SK-N-SH treated with all-trans-retinoic acid at 6 μM for 48 hours (cell line): ENCODE data around the gene CHRM4.

Experiments used
- CSDC2 ChIP-seq: fragments of 250-450 bp; sonication (Bioruptor Pico); IDR thresholded peaks from 2 replicates; pipeline ENCODE4 v1.5.0; 2020; ENCODE audit warnings: mild to moderate bottlenecking, moderate library complexity
- GLIS3 ChIP-seq: fragments of 250-450 bp; sonication (Bioruptor Pico); IDR thresholded peaks from 2 replicates; pipeline ENCODE4 v1.5.0; 2020; ENCODE audit warnings: mild to moderate bottlenecking, moderate library complexity
- PPARA ChIP-seq: fragments of 250-450 bp; sonication (Bioruptor Pico); IDR thresholded peaks from 2 replicates; pipeline ENCODE4 v1.5.0; 2020; ENCODE audit warnings: mild to moderate bottlenecking, borderline replicate concordance
- ZC3H10 ChIP-seq: fragments of 250-450 bp; sonication (Bioruptor Pico); IDR thresholded peaks from 2 replicates; pipeline ENCODE4 v1.5.1; 2021; ENCODE audit warnings: mild to moderate bottlenecking, moderate library complexity
- ZFP3 ChIP-seq: fragments of 250-450 bp; sonication (Bioruptor Pico); IDR thresholded peaks from 2 replicates; pipeline ENCODE4 v1.5.0; 2020; ENCODE audit warnings: mild to moderate bottlenecking, moderate library complexity
- TF ChIP-seq, protein P1 (sequence below): fragments of 250-450 bp; sonication (Bioruptor Pico); IDR thresholded peaks from 2 replicates; pipeline ENCODE4 v1.5.1; 2020; ENCODE audit warnings: low read depth, mild to moderate bottlenecking, moderate library complexity
- TF ChIP-seq, protein P2 (sequence below): fragments of 250-450 bp; sonication (Bioruptor Pico); IDR thresholded peaks from 2 replicates; pipeline ENCODE4 v1.8.0; 2020; ENCODE audit warnings: mild to moderate bottlenecking, moderate library complexity, borderline replicate concordance
- TF ChIP-seq, protein P3 (sequence below): fragments of 250-450 bp; sonication (Bioruptor Pico); IDR thresholded peaks from 2 replicates; pipeline ENCODE4 v1.8.0; 2021; ENCODE audit warnings: low read depth, mild to moderate bottlenecking, moderate library complexity, borderline replicate concordance

DNA sequence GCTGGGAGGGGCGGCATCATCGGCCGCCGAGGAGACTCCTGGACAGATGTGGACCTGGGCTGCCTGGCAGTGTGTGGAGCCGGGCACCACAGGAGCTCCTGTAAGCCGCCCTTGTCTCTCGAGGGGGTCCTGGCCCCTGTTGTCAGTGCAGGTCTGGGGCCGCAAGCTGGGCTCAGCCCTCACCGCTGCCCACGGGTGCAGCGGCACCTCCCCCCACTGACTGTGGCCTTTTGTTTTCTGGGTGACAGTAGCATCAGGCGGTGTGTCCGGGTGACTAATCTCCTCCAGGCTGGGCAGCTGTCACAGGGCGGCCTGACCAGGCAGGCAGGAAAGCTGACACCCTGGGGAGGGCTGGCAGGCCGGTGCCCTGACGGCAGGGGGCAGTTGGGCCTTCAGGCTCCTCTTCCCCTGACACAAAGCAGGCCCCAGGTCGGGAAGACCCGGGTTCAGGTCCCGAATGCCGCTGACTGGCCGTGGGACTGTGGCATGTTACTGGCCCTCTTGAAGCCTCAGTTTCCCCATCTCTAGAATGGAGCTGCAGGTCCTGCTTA is 28.0 kb downstream of the CHRM4 start:
- TF ChIP-seq GLIS3 (no peak), CSDC2 (CRISPR knock-in tag) (no peak), PPARA (CRISPR knock-in tag) (no peak), ZC3H10 (no peak), ZFP3 (CRISPR knock-in tag) (no peak)
- TF ChIP-seq, protein P1, sequence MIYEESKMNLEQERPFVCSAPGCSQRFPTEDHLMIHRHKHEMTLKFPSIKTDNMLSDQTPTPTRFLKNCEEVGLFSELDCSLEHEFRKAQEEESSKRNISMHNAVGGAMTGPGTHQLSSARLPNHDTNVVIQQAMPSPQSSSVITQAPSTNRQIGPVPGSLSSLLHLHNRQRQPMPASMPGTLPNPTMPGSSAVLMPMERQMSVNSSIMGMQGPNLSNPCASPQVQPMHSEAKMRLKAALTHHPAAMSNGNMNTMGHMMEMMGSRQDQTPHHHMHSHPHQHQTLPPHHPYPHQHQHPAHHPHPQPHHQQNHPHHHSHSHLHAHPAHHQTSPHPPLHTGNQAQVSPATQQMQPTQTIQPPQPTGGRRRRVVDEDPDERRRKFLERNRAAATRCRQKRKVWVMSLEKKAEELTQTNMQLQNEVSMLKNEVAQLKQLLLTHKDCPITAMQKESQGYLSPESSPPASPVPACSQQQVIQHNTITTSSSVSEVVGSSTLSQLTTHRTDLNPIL (CRISPR knock-in tag), result no peak
- TF ChIP-seq, protein P2, sequence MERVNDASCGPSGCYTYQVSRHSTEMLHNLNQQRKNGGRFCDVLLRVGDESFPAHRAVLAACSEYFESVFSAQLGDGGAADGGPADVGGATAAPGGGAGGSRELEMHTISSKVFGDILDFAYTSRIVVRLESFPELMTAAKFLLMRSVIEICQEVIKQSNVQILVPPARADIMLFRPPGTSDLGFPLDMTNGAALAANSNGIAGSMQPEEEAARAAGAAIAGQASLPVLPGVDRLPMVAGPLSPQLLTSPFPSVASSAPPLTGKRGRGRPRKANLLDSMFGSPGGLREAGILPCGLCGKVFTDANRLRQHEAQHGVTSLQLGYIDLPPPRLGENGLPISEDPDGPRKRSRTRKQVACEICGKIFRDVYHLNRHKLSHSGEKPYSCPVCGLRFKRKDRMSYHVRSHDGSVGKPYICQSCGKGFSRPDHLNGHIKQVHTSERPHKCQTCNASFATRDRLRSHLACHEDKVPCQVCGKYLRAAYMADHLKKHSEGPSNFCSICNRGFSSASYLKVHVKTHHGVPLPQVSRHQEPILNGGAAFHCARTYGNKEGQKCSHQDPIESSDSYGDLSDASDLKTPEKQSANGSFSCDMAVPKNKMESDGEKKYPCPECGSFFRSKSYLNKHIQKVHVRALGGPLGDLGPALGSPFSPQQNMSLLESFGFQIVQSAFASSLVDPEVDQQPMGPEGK (CRISPR knock-in tag), result no peak
- TF ChIP-seq, protein P3, sequence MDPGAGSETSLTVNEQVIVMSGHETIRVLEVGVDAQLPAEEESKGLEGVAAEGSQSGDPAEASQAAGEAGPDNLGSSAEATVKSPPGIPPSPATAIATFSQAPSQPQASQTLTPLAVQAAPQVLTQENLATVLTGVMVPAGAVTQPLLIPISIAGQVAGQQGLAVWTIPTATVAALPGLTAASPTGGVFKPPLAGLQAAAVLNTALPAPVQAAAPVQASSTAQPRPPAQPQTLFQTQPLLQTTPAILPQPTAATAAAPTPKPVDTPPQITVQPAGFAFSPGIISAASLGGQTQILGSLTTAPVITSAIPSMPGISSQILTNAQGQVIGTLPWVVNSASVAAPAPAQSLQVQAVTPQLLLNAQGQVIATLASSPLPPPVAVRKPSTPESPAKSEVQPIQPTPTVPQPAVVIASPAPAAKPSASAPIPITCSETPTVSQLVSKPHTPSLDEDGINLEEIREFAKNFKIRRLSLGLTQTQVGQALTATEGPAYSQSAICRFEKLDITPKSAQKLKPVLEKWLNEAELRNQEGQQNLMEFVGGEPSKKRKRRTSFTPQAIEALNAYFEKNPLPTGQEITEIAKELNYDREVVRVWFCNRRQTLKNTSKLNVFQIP (CRISPR knock-in tag), result no peak
